K562 (cell line): ENCODE results near the gene CTSD. TPM values are rescaled to one million over a fixed set of nuclear protein-coding genes. Genes with fewer than 3 reads are reported as not detected.

Experiments
- ATF1 ChIP-seq, 2 experiments: fragments of 450-650 bp in 1 of 2; IDR thresholded peaks; 2 replicates each; pipeline ENCODE4 v1.6.1; 2016; ENCODE audit warnings: missing compliant biosample characterization in 1 of 2, missing genetic modification characterization in 1 of 2
- CLOCK ChIP-seq: fragments of 250-450 bp; sonication (Bioruptor Pico); IDR thresholded peaks from 2 replicates; pipeline ENCODE4 v1.4.0; 2020; ENCODE audit warnings: mild to moderate bottlenecking, moderate library complexity, borderline replicate concordance
- DDX20 ChIP-seq: fragments of 450-650 bp; IDR thresholded peaks from 2 replicates; pipeline ENCODE4 v1.6.1; 2016; ENCODE audit warnings: missing genetic modification characterization, low read depth, mild to moderate bottlenecking, missing compliant biosample characterization, moderate library complexity
- NR2F6 ChIP-seq: fragments of 450-650 bp; formaldehyde crosslinking; IDR thresholded peaks from 2 replicates; pipeline ENCODE4 v1.4.0; 2020; ENCODE audit warnings: mild to moderate bottlenecking
- RBFOX2 ChIP-seq: fragments of 200-400 bp; formaldehyde crosslinking; IDR thresholded peaks from 2 replicates; pipeline ENCODE4 v1.6.1; 2017; ENCODE audit warnings: low read depth, mild to moderate bottlenecking, low read length, moderate library complexity
- SIN3B ChIP-seq: fragments of 450-650 bp; IDR thresholded peaks from 2 replicates; pipeline ENCODE4 v1.6.1; 2017; ENCODE audit warnings: low read depth, mild to moderate bottlenecking, moderate library complexity
- SRSF1 ChIP-seq: fragments of 200-400 bp; formaldehyde crosslinking; IDR thresholded peaks from 2 replicates; pipeline ENCODE4 v1.6.1; 2017; ENCODE audit warnings: mild to moderate bottlenecking, low read depth, low read length, moderate library complexity
- ZBTB43 ChIP-seq: sonication (generic); formaldehyde crosslinking; IDR thresholded peaks from 2 replicates; pipeline ENCODE4 v1.8.0; 2023; ENCODE audit warnings: mild to moderate bottlenecking, missing genetic modification reagents
- ZC3H11A ChIP-seq: IDR thresholded peaks from 2 replicates; pipeline ENCODE4 v1.6.1; 2012; ENCODE audit warnings: low read depth, low read length, improper control_type of control experiment
- polyA plus RNA-seq, 8 experiments: library from polyadenylated mRNA; depleted of rRNA in 4 of 8; stranded (reverse) in 5 of 8; unstranded in 3 of 8; fragments of >200 nt; fragmentation: Nextera tagmentation in 2 of 8; fragmentation: Illumina TruSeq in 1 of 8; extraction: Ambion mirVana in 2 of 8; extraction: Trizol in 1 of 8; gene quantifications; 2 replicates each; pipeline versions ENCODE4 v1.2.1 to v1.2.3, GENCODE V29; 2011 to 2014; ENCODE audit warnings: inconsistent platforms in 1 of 8, missing spikeins in 1 of 8
- total RNA-seq, 7 experiments: library from RNA; depleted of rRNA in 6 of 7; stranded (reverse); fragments of >200 nt in 6 of 7; fragmentation: Illumina TruSeq in 2 of 7; extraction: Trizol in 2 of 7; gene quantifications; 2 replicates each; pipeline versions ENCODE4 v1.2.1 to v1.2.3, GENCODE V29; 2011 to 2021; ENCODE audit warnings: low replicate concordance in 1 of 7
- TF ChIP-seq, protein P1 (sequence below): sonication (generic); formaldehyde crosslinking; IDR thresholded peaks from 2 replicates; pipeline ENCODE4 v1.8.0; 2022; ENCODE audit warnings: mild to moderate bottlenecking, missing genetic modification reagents
- TF ChIP-seq, protein P2 (sequence below): fragments of 200-800 bp; sonication (Bioruptor generic); IDR thresholded peaks from 2 replicates; pipeline ENCODE4 v1.6.1; 2017; ENCODE audit warnings: missing genetic modification characterization, missing compliant biosample characterization
- TF ChIP-seq, protein P3 (sequence below): fragments of 450-650 bp; IDR thresholded peaks from 2 replicates; pipeline ENCODE4 v1.6.1; 2017; ENCODE audit warnings: mild to moderate bottlenecking, moderate library complexity
- TF ChIP-seq, protein P4 (sequence below): fragments of 450-650 bp; IDR thresholded peaks from 2 replicates; pipeline ENCODE4 v1.7.0; 2016; ENCODE audit warnings: borderline replicate concordance
- TF ChIP-seq, protein P5 (sequence below): fragments of 450-650 bp; IDR thresholded peaks from 2 replicates; pipeline ENCODE4 v1.6.1; 2016; ENCODE audit warnings: borderline replicate concordance

CTSD gene
- total and polyA plus RNA-seq, 9 of the 15 experiments (the other 6 are each of a cell fraction or from before 2014, with no cell fraction given): 1.0 to 112 (median 40.9) TPM

GRCh38 chr11:1762537-1763302, 1.0 kb downstream of the CTSD start (continued):
- TF ChIP-seq CLOCK (CRISPR knock-in tag) (no peak), NR2F6 (CRISPR knock-in tag) (no peak), ZC3H11A (no peak), RBFOX2 (peak; percentile 55), DDX20 (tag) (no peak), ATF1 (CRISPR knock-in tag; IDR thresholded peaks at IDR 0.05) (no peak), ATF1 (tag; IDR thresholded peaks at IDR 0.05) (no peak), SRSF1 (no peak), SIN3B (no peak), ZBTB43 (CRISPR knock-in tag) (no peak)
- TF ChIP-seq, protein P1, sequence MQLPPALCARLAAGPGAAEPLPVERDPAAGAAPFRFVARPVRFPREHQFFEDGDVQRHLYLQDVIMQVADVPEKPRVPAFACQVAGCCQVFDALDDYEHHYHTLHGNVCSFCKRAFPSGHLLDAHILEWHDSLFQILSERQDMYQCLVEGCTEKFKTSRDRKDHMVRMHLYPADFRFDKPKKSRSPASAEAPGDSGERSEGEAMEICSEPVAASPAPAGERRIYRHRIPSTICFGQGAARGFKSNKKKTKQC: peak; percentile 42; the same call in 1 of the 2 replicates
- TF ChIP-seq, protein P2, sequence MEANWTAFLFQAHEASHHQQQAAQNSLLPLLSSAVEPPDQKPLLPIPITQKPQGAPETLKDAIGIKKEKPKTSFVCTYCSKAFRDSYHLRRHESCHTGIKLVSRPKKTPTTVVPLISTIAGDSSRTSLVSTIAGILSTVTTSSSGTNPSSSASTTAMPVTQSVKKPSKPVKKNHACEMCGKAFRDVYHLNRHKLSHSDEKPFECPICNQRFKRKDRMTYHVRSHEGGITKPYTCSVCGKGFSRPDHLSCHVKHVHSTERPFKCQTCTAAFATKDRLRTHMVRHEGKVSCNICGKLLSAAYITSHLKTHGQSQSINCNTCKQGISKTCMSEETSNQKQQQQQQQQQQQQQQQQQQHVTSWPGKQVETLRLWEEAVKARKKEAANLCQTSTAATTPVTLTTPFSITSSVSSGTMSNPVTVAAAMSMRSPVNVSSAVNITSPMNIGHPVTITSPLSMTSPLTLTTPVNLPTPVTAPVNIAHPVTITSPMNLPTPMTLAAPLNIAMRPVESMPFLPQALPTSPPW (CRISPR knock-in tag): 0 out of 2 replicates have a peak, but pooled peaks have one; percentile 37
- TF ChIP-seq, protein P3, sequence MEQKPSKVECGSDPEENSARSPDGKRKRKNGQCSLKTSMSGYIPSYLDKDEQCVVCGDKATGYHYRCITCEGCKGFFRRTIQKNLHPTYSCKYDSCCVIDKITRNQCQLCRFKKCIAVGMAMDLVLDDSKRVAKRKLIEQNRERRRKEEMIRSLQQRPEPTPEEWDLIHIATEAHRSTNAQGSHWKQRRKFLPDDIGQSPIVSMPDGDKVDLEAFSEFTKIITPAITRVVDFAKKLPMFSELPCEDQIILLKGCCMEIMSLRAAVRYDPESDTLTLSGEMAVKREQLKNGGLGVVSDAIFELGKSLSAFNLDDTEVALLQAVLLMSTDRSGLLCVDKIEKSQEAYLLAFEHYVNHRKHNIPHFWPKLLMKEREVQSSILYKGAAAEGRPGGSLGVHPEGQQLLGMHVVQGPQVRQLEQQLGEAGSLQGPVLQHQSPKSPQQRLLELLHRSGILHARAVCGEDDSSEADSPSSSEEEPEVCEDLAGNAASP: no peak
- TF ChIP-seq, protein P4, sequence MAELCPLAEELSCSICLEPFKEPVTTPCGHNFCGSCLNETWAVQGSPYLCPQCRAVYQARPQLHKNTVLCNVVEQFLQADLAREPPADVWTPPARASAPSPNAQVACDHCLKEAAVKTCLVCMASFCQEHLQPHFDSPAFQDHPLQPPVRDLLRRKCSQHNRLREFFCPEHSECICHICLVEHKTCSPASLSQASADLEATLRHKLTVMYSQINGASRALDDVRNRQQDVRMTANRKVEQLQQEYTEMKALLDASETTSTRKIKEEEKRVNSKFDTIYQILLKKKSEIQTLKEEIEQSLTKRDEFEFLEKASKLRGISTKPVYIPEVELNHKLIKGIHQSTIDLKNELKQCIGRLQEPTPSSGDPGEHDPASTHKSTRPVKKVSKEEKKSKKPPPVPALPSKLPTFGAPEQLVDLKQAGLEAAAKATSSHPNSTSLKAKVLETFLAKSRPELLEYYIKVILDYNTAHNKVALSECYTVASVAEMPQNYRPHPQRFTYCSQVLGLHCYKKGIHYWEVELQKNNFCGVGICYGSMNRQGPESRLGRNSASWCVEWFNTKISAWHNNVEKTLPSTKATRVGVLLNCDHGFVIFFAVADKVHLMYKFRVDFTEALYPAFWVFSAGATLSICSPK: no peak
- TF ChIP-seq, protein P5, sequence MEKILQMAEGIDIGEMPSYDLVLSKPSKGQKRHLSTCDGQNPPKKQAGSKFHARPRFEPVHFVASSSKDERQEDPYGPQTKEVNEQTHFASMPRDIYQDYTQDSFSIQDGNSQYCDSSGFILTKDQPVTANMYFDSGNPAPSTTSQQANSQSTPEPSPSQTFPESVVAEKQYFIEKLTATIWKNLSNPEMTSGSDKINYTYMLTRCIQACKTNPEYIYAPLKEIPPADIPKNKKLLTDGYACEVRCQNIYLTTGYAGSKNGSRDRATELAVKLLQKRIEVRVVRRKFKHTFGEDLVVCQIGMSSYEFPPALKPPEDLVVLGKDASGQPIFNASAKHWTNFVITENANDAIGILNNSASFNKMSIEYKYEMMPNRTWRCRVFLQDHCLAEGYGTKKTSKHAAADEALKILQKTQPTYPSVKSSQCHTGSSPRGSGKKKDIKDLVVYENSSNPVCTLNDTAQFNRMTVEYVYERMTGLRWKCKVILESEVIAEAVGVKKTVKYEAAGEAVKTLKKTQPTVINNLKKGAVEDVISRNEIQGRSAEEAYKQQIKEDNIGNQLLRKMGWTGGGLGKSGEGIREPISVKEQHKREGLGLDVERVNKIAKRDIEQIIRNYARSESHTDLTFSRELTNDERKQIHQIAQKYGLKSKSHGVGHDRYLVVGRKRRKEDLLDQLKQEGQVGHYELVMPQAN: no peak
